B cell (primary cell): Measurements from ENCODE around the gene MMP2. TPM values are rescaled to one million over a fixed set of nuclear protein-coding genes. Genes with fewer than 3 reads are reported as not detected.

Experiments
- ATAC-seq: fragments of 200-7000 bp; cut with Tn5 transposase; one replicate; pipeline ENCODE4 v1.10.0; 2021; ENCODE audit warnings: low read depth, mild to moderate bottlenecking, moderate number of reproducible peaks, moderate library complexity
- CTCF ChIA-PET: fragments of 350-600 bp; sonication (Branson Sonifier 250); formaldehyde crosslinking; loops from one replicate; lab custom pipeline; 2021; ENCODE audit warnings: antibody characterized with exemption, inconsistent platforms; lab: Charles Lee
- POLR2A ChIA-PET: fragments of 350-600 bp; sonication (Branson Sonifier 250); formaldehyde crosslinking; loops from one replicate; lab custom pipeline; 2021; ENCODE audit warnings: antibody characterized with exemption; lab: Charles Lee
- DNase-seq: peaks from one replicate; pipeline ENCODE4 v3.0.0; 2013
- H2AFZ ChIP-seq: 2 replicates; pipeline ENCODE4 v1.6.1; 2012; ENCODE audit warnings: mild to moderate bottlenecking, low read depth, low read length; ENCODE audit not compliant: insufficient read depth, poor library complexity, severe bottlenecking
- H3K27ac ChIP-seq, 2 donors: 1 replicate in 1 of 2; 2 replicates in 1 of 2; pipeline ENCODE4 v1.5.1; 2012 to 2013; ENCODE audit warnings: low read length in 2 of 2, mild to moderate bottlenecking in 2 of 2, moderate library complexity in 1 of 2
- H3K27me3 ChIP-seq, 4 experiments: fragments of 200-600 bp in 1 of 4; sonication (generic) in 1 of 4; replicated peaks in 1 of 4; 1 replicate in 2 of 4; 2 replicates in 2 of 4; pipeline versions ENCODE4 v1.6.1 to v1.7.0; 2013 to 2016; ENCODE audit warnings: low read length in 3 of 4, mild to moderate bottlenecking in 2 of 4, mixed read lengths in 1 of 4, moderate library complexity in 1 of 4; ENCODE audit not compliant: insufficient read depth in 4 of 4, control insufficient read depth in 3 of 4; ENCODE audit errors: control extremely low read depth in 1 of 4
- H3K36me3 ChIP-seq, 2 experiments: replicated peaks in 1 of 2; 1 replicate in 1 of 2; 2 replicates in 1 of 2; pipeline versions ENCODE4 v1.6.1 to v1.7.1; 2013; ENCODE audit warnings: low read length in 1 of 2; ENCODE audit not compliant: insufficient read depth in 2 of 2, control insufficient read depth in 1 of 2; ENCODE audit errors: control extremely low read depth in 1 of 2, extremely low read depth in 1 of 2
- H3K4me1 ChIP-seq, 2 donors: fragments of 200-600 bp in 1 of 2; sonication (generic) in 1 of 2; 1 replicate in 1 of 2; 2 replicates in 1 of 2; pipeline versions ENCODE4 v1.5.1 to v1.6.1; 2013 to 2017; ENCODE audit warnings: low read length in 2 of 2; ENCODE audit not compliant: control insufficient read depth in 2 of 2, insufficient read depth in 2 of 2
- H3K4me2 ChIP-seq: replicated peaks from 2 replicates; pipeline ENCODE3; 2012; ENCODE audit warnings: mild to moderate bottlenecking, low read depth, low read length; ENCODE audit not compliant: poor library complexity, severe bottlenecking
- H3K4me3 ChIP-seq, 5 experiments: fragments of 200-600 bp in 1 of 5; sonication (generic) in 1 of 5; 1 replicate in 3 of 5; 2 replicates in 2 of 5; pipeline versions ENCODE4 v1.5.1 to v1.7.0; 2011 to 2016; ENCODE audit warnings: low read length in 4 of 5, mild to moderate bottlenecking in 4 of 5, low read depth in 2 of 5, control low read depth in 1 of 5, moderate library complexity in 1 of 5; ENCODE audit not compliant: insufficient read depth in 1 of 5; ENCODE audit errors: control extremely low read depth in 1 of 5, extremely low read depth in 1 of 5
- H3K79me2 ChIP-seq: fragments of 200-600 bp; sonication (generic); one replicate; pipeline ENCODE4 v1.6.0; 2016; ENCODE audit warnings: low read length; ENCODE audit not compliant: control insufficient read depth, insufficient read depth
- H3K9ac ChIP-seq: fragments of 200-600 bp; sonication (generic); 2 replicates; pipeline ENCODE4 v1.6.1; 2017; ENCODE audit warnings: mild to moderate bottlenecking, low read length, moderate library complexity
- H3K9me3 ChIP-seq, 3 donors: one replicate each; pipeline versions ENCODE4 v1.6.1 to v1.7.1; 2013; ENCODE audit warnings: low read length in 2 of 3; ENCODE audit not compliant: control insufficient read depth in 2 of 3, insufficient read depth in 1 of 3; ENCODE audit errors: control extremely low read depth in 1 of 3
- H4K20me1 ChIP-seq: 2 replicates; pipeline ENCODE4 v1.6.0; 2012; ENCODE audit warnings: mild to moderate bottlenecking, low read length; ENCODE audit not compliant: insufficient read depth, control insufficient read depth, poor library complexity, severe bottlenecking
- H3K27ac Mint-ChIP-seq: one replicate; pipeline ENCODE4 v1.8.0; 2021; ENCODE audit warnings: mixed read lengths
- H3K27me3 Mint-ChIP-seq: one replicate; pipeline ENCODE4 v1.8.0; 2021; ENCODE audit warnings: mixed read lengths
- H3K4me1 Mint-ChIP-seq: one replicate; pipeline ENCODE4 v1.8.0; 2021; ENCODE audit warnings: mixed read lengths
- H3K4me3 Mint-ChIP-seq: one replicate; pipeline ENCODE4 v1.8.0; 2021; ENCODE audit warnings: mixed read lengths
- H3K9me3 Mint-ChIP-seq: one replicate; pipeline ENCODE4 v1.8.0; 2022; ENCODE audit warnings: mixed read lengths; ENCODE audit not compliant: insufficient read depth
- CTCF ChIP-seq: fragments of 200-600 bp; IDR thresholded peaks from one replicate; pipeline ENCODE4 v1.8.0; 2022; ENCODE audit warnings: antibody characterized with exemption, mild to moderate bottlenecking
- EZH2 ChIP-seq: IDR thresholded peaks from 2 replicates; pipeline ENCODE4 v1.6.1; 2012; ENCODE audit warnings: borderline replicate concordance, low read depth, mild to moderate bottlenecking, moderate library complexity, low read length; ENCODE audit not compliant: insufficient read depth, poor library complexity, severe bottlenecking
- WGBS: methylation state at CpG from one replicate; pipeline ENCODE4 v1.1.5; 2013; ENCODE audit warnings: missing lambda C conversion rate; ENCODE audit not compliant: insufficient coverage; 5-methylcytosine and 5-hydroxymethylcytosine counted together
- intact Hi-C: fragments of 100-400 bp; cut with micrococcal nuclease; formaldehyde crosslinking; loops from one replicate; pipeline ENCODE4 v1.10.0; 2022
- polyA plus RNA-seq: library from polyadenylated mRNA; depleted of rRNA; stranded (reverse); fragments of >200 nt; gene quantifications from 2 replicates; pipeline ENCODE4 v1.2.3, GENCODE V29; 2012
- total RNA-seq, 2 donors: library from RNA; stranded (reverse); fragments of 120-200 nt in 1 of 2; gene quantifications; 1 replicate in 1 of 2; 2 replicates in 1 of 2; pipeline versions ENCODE4 v1.2.3 to v1.2.4, GENCODE V29; 2013 to 2022

Gene MMP2
- total and polyA plus RNA-seq, 2 donors (not counting 1 experiment from before 2014, with no cell fraction given) = not detected

DNA sequence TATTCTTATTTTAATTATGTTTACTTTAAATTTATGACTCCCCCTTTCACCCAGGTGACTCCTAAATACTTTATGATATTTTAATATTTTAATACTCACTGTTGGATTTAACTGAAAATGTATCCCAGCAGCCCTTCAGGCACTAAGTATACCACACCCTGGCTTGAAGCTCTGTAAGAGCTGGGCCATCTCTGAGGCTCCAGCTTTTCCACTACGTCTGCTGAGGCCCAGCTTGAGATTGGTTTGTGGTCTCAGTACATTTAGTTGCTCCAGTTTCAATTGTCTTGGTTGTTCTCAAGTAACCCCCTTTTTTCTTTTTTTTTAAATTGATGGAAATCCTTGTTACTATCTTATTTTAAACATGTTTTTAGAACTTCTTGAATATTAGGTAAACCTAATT is 60.5 kb downstream of the MMP2 start:
- Histone ChIP-seq H3K27ac (no peak overlapping the region), H3K36me3 (no peaks in the 10 kb centered on the region), H4K20me1 (no peaks in the 10 kb centered on the region), H3K9ac (no peak overlapping the region), H3K4me1 (no peaks in the 10 kb centered on the region), H2AFZ (no peak overlapping the region), H3K4me2 (no peak overlapping the region), H3K27me3 (no peaks in the 10 kb centered on the region), H3K79me2 (no peaks in the 10 kb centered on the region), H3K4me3 (no peak overlapping the region), H3K9me3 (no peaks in the 10 kb centered on the region)
- Mint-ChIP-seq H3K27ac (no peak overlapping the region), H3K4me1 (no peaks in the 10 kb centered on the region), H3K4me3 (no peak overlapping the region), H3K27me3 (no peaks in the 10 kb centered on the region), H3K9me3 (no peaks in the 10 kb centered on the region)
- ATAC-seq (no peak), DNase-seq (no peak)
- WGBS = no CpG with 5 or more reads among the region's 1 CpG
- POLR2A ChIA-PET = no interaction called here
- intact Hi-C loops = no loop called here
- TF ChIP-seq EZH2 (no peak), CTCF (no peak)
- CTCF ChIA-PET = no interaction called here

DNA sequence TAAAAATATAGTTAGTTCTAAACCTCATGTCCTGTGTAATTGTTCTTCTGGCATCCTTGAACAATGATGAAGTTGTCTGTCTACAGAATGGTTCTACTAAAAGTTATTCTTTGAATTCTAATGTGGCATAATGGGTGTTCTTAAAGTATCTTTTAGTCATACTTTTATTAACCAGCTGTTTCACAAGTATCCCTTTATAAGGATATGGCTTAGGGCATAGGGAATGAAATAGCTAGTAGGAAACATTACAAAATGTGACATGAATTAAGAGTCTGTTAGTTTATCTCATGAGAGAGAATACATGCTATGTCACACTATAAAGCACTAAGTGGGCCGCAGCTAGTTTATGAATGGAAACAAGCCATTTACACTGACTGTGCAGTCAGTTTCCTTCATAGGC is 61.2 kb downstream of the MMP2 start:
- H3K79me2 ChIP-seq = no peaks in the 10 kb centered on the region
- H3K9ac ChIP-seq = no peak overlapping the region
- no CpG with 5 or more reads among the region's 1 CpG for WGBS
- no peaks in the 10 kb centered on the region for H3K4me1 ChIP-seq
- no peaks in the 10 kb centered on the region for H3K9me3 Mint-ChIP-seq
- H3K4me1 Mint-ChIP-seq = no peaks in the 10 kb centered on the region
- ChIA-PET POLR2A (no interaction called here), CTCF (no interaction called here)
- DNase-seq = no peak
- no peaks in the 10 kb centered on the region for H3K9me3 ChIP-seq
- ATAC-seq = no peak
- H3K4me2 ChIP-seq = no peak overlapping the region
- TF ChIP-seq EZH2 (no peak), CTCF (no peak)
- no peaks in the 10 kb centered on the region for H3K27me3 ChIP-seq
- H3K27ac ChIP-seq = no peak overlapping the region
- no peak overlapping the region for H3K4me3 Mint-ChIP-seq
- no peak overlapping the region for H2AFZ ChIP-seq
- intact Hi-C loops = no loop called here
- no peak overlapping the region for H3K4me3 ChIP-seq
- H3K27me3 Mint-ChIP-seq = no peaks in the 10 kb centered on the region
- H3K36me3 ChIP-seq = no peaks in the 10 kb centered on the region
- H4K20me1 ChIP-seq = no peaks in the 10 kb centered on the region
- H3K27ac Mint-ChIP-seq = no peak overlapping the region
